Measurements from ENCODE around the gene DUSP16. TPM values are rescaled to one million over a fixed set of nuclear protein-coding genes. Genes with fewer than 3 reads are reported as not detected.

Gene DUSP16
- total RNA-seq, 4 donors from 2014 or later = 16.2 to 23.2 (median 19.1) TPM

GRCh38 chr12:12440784-12441428 is 121.8 kb downstream of the DUSP16 start:
- Histone ChIP-seq H3K4me1 (peaks cover 0 to 39% (median 11%) of the 10 kb centered on the region in 4 donors), H3K4me3 (no peak overlapping the region), H3K27ac (peak overlapping the region in 1 of 4 donors; percentile 50), H3K27me3 (no peaks in the 10 kb centered on the region), H3K36me3 (peaks cover 0 to 8% (median 0%) of the 10 kb centered on the region in 3 donors), H3K9me3 (no peaks in the 10 kb centered on the region)
- DNase-seq (ENCODE audit: low spot score in 2 of 2) = no peak
- 92 to 99% methylated on average over 4 of the region's 4 CpGs for WGBS, 2 donors
- TF ChIP-seq POLR2A (IDR thresholded peaks at IDR 0.05) (no peak), CTCF (IDR thresholded peaks at IDR 0.05) (no peak), EP300 (IDR thresholded peaks at IDR 0.05) (no peak)

GRCh38 chr12:12439636-12440035 is 123.0 kb downstream of the DUSP16 start:
- no peak overlapping the region for H3K4me3 ChIP-seq
- no peaks in the 10 kb centered on the region for H3K27me3 ChIP-seq
- H3K4me1 ChIP-seq = peaks cover 0 to 40% (median 11%) of the 10 kb centered on the region in 4 donors
- 74 to 96% methylated on average over 6 of the region's 6 CpGs for WGBS, 2 donors
- TF ChIP-seq EP300 (IDR thresholded peaks at IDR 0.05) (no peak), CTCF (IDR thresholded peaks at IDR 0.05) (no peak), POLR2A (IDR thresholded peaks at IDR 0.05) (no peak)
- no peak for DNase-seq (ENCODE audit: low spot score in 2 of 2)
- H3K27ac ChIP-seq = no peak overlapping the region
- no peaks in the 10 kb centered on the region for H3K9me3 ChIP-seq
- H3K36me3 ChIP-seq = peaks cover 0 to 8% (median 0%) of the 10 kb centered on the region in 3 donors

DNA sequence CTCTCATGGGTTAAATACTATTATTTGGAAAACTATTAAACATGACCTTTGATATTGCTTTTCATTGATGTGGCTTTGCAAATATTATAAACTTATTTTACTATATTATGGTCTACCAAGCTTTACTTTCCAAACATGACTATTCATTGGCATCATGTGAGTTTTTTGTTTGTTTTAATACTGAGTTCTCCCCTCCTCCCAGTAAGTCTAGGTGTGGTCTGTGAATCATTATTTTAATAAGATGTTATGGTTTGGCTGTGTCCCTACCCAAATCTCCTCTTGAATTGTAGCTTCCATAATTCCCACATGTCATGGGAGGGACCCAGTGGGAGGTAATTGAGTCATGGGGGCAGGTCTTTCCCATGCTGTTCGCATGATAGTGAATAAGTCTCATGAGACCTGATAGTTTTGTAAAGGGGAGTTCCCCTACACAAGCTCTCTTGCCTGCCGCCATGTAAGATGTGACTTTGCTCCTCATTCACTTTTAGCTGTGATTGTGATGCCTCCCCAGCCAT is 125.8 kb downstream of the DUSP16 start:
- Histone ChIP-seq H3K27me3 (no peaks in the 10 kb centered on the region), H3K36me3 (peaks cover 0 to 8% (median 0%) of the 10 kb centered on the region in 3 donors), H3K9me3 (no peaks in the 10 kb centered on the region), H3K4me1 (peaks cover 0 to 31% (median 6%) of the 10 kb centered on the region in 4 donors), H3K4me3 (no peak overlapping the region), H3K27ac (no peak overlapping the region)
- no peak for DNase-seq (ENCODE audit: low spot score in 2 of 2)
- WGBS, 2 donors = 88 to 91% methylated on average over 2 of the region's 2 CpGs
- TF ChIP-seq CTCF (IDR thresholded peaks at IDR 0.05) (no peak), POLR2A (IDR thresholded peaks at IDR 0.05) (no peak), EP300 (IDR thresholded peaks at IDR 0.05) (no peak)

DNA sequence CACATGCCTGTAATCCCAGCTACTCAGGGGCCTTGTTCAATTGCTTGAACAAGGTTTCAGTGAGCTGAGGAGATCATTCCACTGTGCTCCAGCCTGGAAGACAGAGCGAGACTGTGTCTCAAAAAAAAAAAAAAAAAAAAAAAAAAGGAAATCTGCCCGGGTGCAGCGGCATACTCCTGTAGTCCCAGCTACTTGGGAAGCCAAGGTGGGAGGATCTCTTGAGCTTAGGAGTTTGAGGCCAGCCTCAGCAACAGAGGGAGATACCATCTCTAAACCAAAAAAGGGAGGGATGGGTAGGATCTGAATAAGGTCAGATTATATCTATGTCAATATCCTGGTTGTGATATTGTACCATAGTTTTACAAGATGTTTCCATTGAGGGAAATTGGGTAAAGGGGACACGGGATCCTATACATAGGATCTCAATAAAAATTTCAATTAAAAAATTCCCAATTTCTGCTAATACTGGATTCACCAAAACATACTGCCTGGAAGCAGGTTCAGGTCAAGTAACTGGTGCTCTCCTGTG is 129.4 kb downstream of the DUSP16 start:
- TF ChIP-seq EP300 (IDR thresholded peaks at IDR 0.05) = no peak
- no peak for TF ChIP-seq CTCF (IDR thresholded peaks at IDR 0.05)
- TF ChIP-seq POLR2A (IDR thresholded peaks at IDR 0.05) = no peak
- DNase-seq (ENCODE audit: low spot score in 2 of 2) = no peak
- Histone ChIP-seq H3K4me1 (peaks cover 0 to 29% (median 3%) of the 10 kb centered on the region in 4 donors), H3K9me3 (no peaks in the 10 kb centered on the region), H3K36me3 (peaks cover 0 to 8% (median 3%) of the 10 kb centered on the region in 3 donors), H3K4me3 (no peak overlapping the region), H3K27me3 (no peaks in the 10 kb centered on the region), H3K27ac (no peak overlapping the region)
- 67 to 84% methylated on average over 4 of the region's 4 CpGs for WGBS, 2 donors

DNA sequence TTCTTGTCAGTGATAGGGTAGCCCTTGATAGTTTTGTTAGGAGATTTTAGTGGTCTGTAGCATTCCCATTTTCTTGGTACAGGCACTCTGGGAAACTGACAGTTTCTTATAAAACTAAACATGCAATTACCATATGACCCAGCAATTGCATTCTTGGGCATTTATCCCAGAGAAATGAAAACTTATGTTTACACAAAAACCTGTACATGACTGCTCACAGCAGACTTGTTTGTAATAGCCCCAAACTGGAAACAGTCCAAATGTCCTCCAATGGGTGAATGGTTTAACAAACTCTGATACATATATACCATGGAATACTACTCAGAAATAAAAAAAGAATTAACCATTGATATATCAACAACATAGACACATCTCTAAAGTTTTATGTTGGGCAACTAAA is 130.3 kb downstream of the DUSP16 start:
- Histone ChIP-seq H3K4me1 (peaks cover 0 to 29% (median 3%) of the 10 kb centered on the region in 4 donors), H3K36me3 (peaks cover 0 to 8% (median 3%) of the 10 kb centered on the region in 3 donors), H3K27ac (no peak overlapping the region), H3K27me3 (no peaks in the 10 kb centered on the region), H3K4me3 (no peak overlapping the region), H3K9me3 (no peaks in the 10 kb centered on the region)
- DNase-seq (ENCODE audit: low spot score in 2 of 2) = no peak
- TF ChIP-seq POLR2A (IDR thresholded peaks at IDR 0.05) (no peak), CTCF (IDR thresholded peaks at IDR 0.05) (no peak)

All from tibial nerve (tissue), 4 donors.